ENCODE results near the gene TAGLN.
A peak's percentile ranks its signal among the peaks of the same experiment; 100 is the strongest.

TAGLN gene

GRCh38 chr11:117217141-117218084 lies 18.2 kb downstream of the TAGLN start:
- DNase-seq, result no peak

DNA sequence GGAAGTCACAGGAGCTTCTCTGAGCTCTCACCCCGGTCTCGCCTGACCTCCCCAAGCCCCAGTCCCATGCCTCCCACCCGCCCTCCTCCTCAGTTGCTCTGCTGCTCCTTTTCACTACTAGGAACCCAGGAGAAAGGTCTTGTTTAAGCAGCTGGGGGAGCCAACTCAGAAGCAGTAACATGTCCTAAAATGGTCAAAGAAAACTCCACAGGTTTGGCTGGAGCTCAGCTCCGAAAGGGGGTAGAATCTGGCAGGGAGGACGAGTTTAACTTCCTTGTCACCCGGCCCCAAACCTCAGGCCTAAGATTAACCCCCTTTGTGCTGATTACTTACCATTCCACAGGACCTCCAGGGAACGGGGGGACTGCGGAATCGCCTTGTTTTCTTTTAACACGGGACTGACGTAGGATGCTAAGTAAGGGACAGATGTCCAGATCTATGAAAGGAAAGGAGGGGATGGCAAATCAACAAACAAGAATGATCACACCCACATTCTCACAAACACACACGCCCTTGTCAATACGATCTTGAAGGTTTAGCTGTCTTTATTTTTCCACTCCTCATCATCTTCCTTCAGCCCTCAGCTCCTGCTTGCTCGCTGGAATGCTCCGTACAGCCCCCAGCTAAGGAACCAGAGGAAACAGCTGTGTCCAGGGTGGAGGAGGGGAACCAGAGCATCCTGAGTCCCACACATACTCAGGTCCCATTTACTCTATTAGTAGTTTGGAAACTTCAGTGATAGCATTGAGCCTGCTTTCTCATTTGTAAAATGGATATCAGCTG lies 19.2 kb downstream of the TAGLN start:
- DNase-seq, result no peak

- no peak for DNase-seq
These were observed 19.8 kb downstream of the TAGLN start for GRCh38 chr11:117219001-117219400.

- DNase-seq, result no peak
These were observed 20.3 kb downstream of the TAGLN start for GRCh38 chr11:117219455-117219854.

DNA sequence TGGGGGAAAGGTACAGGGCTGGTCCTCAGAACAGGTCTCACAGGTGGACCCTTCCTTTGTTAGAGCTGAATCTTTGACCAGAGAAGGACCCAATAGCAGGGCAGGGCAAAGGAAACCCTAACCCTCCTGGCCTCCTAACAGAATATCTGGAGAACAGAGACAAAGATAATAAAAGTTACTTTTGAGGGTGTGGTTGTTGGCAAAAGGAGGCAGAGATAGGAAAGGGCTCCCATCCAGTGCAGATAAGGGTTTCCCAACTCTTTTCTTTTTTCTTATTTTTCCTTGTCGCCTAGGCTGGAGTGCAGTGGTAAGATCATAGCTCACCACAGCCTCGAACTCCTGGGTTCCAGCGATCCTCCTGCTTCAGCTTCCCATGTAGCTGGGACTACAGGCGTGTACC lies 20.8 kb downstream of the TAGLN start:
- DNase-seq, result no peak

DNA sequence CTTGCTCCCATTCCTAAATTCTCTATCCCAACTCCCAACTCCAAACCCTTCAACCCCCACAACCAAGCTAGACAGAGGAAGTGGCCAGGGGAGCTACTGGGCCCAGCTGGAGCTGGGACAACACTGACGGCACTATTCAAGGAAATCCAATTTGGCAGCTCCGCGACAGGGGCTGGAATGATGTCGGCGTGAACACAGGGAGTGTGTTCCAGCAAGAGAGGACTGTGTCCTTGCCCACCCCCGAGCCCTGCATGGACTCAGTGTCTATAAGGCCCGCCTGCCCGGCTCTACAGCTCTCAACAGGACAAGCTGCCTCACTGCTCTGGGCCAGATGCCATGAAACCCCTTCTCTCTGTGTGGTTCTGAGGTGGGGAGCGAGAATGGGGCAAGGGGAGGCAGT lies 21.4 kb downstream of the TAGLN start:
- no peak for DNase-seq

- no peak for DNase-seq
These were observed 22.0 kb downstream of the TAGLN start for GRCh38 chr11:117220999-117221774.

DNA sequence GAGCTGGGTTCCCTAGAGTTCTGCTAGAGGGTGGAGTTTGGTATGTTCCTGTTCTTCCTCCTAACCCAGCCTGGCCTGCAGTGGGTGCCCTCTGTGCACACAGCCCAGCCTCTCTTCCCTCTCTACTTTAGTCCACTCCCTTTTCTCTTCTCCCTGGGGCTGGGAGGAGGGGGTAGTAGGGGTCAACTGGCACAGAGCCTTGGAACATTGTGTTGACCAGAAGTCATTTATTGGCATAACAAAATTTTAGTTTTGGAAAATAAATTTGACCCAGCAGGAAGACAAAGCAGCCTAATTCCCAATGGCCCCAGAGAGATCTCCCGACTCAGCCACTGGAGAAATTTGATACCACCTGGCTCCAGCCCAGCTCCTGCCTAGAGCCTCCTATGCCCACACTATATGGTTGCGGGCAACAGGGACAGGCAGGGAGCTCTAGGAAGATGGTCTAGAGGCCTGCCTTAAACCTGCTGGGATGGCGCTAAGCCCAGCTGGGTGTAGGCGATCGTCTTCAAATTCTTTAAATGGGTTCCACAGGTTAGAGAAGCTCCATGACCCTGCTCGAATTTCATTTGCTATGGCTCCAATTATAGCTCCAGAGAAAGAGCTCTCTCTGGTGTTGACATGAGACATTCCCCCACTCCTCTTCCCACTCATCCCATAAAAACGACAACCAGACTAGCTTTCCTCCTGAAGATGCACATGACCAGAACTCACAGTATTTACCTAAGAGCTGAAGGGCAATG lies 22.8 kb downstream of the TAGLN start:
- no peak for DNase-seq

- no peak for DNase-seq
These were observed 24.0 kb downstream of the TAGLN start for GRCh38 chr11:117222991-117223740.

DNA sequence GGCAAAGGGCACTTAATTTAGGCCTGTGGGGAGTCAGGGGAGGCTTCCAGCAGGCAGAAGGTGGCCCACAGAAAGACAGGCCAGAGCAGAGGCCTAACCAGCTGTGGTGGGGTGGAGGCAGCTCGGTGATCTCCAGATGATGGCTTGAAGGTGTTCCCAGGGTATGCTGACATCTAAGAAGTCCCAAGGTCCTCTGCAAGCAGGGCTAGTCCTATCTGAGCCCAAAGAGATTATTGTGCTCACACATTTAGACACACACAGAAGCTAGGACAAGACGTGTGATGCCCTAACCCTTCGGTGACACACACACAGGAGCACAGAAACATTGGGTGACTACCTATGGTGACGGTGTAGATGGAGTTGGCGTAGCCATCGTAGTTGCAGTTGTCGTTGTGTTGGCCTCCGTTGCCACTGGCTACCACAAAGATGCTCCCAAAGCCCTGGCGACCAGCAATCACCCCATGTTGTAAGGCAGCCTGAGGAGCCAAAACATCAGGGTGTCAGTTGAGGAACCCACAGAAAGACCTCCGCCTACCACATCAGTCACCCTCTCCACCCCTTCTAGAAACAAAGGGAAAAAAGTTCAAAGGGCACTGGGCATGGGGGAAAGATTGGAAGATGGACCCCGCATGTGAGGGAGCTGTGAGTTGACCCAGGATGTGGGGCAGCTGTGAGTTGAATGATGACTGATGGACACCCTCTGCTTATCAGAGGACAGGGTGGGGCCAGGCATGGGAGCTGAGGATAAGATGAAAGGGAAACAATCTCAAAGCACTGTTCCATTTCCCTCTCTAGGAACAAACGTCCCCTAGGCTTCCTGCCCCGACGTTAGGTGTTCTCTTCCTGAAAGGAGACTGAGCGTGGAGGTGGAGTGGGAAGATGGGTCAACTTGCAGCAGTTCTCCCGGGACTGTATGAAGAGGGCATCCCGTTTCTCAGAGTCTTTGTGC lies 24.8 kb downstream of the TAGLN start:
- no peak for DNase-seq

- no peak for DNase-seq
These were observed 26.5 kb downstream of the TAGLN start for GRCh38 chr11:117225553-117226170.

DNA sequence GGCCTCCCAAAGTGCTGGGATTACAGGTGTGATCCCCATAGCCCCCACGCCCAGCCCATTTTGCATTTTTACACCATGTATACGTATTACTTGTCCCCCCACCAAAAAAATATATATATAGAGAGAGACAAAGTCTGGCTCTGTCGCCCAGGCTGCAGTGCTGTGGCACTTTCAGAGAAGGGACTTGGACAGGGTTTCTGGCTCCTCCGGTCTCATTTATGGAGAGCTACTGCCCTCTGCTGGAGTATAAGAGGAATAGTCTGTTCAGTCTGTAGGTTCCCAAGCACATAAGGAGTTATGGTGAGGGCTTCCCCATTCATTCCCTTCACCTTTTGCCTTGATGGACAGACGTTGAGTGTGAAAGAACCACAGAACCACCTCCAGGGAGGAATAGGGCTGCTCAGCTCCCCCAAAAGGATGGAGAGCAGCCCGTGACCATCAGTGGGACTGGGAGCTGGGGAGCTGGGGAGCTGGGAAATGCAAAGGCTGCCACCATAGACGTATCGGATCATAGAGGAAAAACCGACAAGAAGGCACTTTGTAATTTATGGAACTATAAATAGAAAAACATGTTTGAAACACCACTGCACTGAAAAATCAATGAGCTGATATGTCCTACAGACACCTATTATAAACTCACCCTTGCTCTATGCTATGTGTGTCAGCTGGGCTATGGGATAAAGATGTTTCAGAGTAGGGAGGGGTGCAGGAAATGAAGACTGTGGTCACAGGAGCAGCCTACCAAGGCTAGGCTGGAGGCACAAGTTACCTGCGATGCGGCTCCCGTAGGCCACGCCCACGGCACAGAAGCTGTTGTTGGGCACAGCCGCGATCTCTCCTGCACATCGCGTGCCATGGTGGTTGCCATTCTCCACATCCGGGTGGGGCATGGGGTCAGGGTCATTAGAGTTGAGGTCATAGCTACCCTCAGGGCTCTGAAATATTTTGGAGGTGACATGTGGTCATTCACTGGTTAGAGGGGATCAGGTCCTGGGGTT lies 27.5 kb downstream of the TAGLN start:
- peak; percentile 17 for DNase-seq

DNA sequence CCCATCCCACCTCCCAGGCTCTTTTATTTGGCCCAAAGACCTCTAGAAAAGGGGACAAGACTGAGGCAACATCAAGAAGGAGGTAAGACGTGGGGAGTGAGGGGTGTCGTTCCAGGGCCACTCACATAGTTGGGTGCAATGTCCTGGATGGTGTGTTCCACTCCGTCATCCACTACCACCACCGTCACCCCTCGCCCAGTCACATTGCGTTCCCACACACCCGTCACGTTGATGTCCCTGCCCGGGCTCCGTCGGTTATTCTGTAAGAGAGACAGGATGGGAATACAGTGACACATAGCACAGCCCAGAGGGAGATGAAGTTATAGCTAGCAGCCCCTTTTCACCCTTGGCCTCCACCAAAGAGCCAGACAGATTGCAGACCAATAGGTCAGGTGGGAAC lies 28.9 kb downstream of the TAGLN start:
- DNase-seq, result no peak

- no peak for DNase-seq
These were observed 30.2 kb downstream of the TAGLN start for GRCh38 chr11:117229411-117229810.

- no peak for DNase-seq
These were observed 30.7 kb downstream of the TAGLN start for GRCh38 chr11:117229931-117230285.

- peak; percentile 22 for DNase-seq
These were observed 31.3 kb downstream of the TAGLN start for GRCh38 chr11:117230286-117230961.

GRCh38 chr11:117230999-117231841 lies 32.0 kb downstream of the TAGLN start:
- no peak for DNase-seq

- DNase-seq, result no peak
These were observed 32.6 kb downstream of the TAGLN start, which contains the start of gene PCSK7 for GRCh38 chr11:117231842-117232091. Gene PCSK7, minus strand, starts transcription at chr11:117232073. Its CDS starts 2,229 bp downstream, at chr11:117229844.

All from activated CD4-positive, alpha-beta T cell treated with anti-CD3 and anti-CD28 coated beads for 1 hour (primary cell).